IgD-negative memory B cell (primary cell): ENCODE data around the gene NLGN3. TPM values are rescaled to one million over a fixed set of nuclear protein-coding genes. Genes with fewer than 3 reads are reported as not detected.

ENCODE experiments used
- H3K27ac Mint-ChIP-seq, 3 donors: one replicate each; pipeline ENCODE4 v1.8.0; 2020 to 2022; ENCODE audit warnings: mild to moderate bottlenecking in 3 of 3, mixed read lengths in 3 of 3, moderate library complexity in 1 of 3
- H3K27me3 Mint-ChIP-seq: one replicate; pipeline ENCODE4 v1.8.0; 2021; ENCODE audit warnings: mixed read lengths
- H3K36me3 Mint-ChIP-seq: one replicate; pipeline ENCODE4 v1.8.0; 2020; ENCODE audit warnings: mild to moderate bottlenecking, mixed read lengths
- H3K4me1 Mint-ChIP-seq, 3 donors: one replicate each; pipeline ENCODE4 v1.8.0; 2020 to 2022; ENCODE audit warnings: mixed read lengths in 3 of 3, mild to moderate bottlenecking in 1 of 3
- H3K4me3 Mint-ChIP-seq, 4 donors: one replicate each; pipeline ENCODE4 v1.8.0; 2020 to 2022; ENCODE audit warnings: mild to moderate bottlenecking in 4 of 4, mixed read lengths in 4 of 4, moderate library complexity in 3 of 4
- H3K9me3 Mint-ChIP-seq, 3 donors: one replicate each; pipeline ENCODE4 v1.8.0; 2020 to 2021; ENCODE audit warnings: mixed read lengths in 3 of 3, mild to moderate bottlenecking in 1 of 3
- polyA plus RNA-seq: library from polyadenylated mRNA; unstranded; fragments of 300-500 nt; fragmentation: Illumina TruSeq; gene quantifications from one replicate; pipeline ENCODE4 v1.2.3, GENCODE V29; 2021

NLGN3 gene
- polyA plus RNA-seq, 1 donor from 2014 or later = 0.15 TPM

DNA sequence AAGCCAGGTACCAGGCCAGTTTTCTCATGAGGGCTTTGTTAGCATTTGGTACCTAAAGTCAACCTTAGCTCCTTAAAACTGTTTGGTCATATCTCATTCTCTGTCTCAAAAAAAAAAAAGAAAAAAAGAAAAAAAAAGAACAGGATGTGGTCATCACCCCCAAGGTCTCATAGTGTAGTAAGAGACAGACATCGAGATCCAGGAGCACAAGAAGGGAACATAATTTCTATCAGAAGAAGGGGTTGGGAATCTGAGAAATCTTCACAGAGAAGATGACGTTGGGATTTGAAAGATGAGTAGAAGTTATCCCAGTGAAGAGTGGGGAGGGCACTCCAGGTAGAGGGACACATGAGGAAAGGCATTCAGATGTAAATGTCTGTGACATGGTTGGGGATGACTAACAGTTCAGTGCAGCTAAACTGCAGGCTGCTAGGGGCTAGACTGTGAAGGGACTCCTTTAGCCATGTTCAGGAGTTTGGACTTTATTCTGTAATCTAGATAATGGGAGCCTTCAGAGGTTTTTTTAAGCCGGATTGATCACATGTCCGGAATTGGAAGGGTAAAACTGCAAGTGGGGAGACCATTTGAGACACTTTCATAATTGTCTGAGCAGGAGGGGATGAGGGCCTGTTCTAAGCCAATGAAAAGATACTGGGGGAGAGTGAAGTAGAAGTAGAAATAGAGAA, 51.5 kb downstream of the NLGN3 start:
- peaks cover 9 to 17% (median 14%) of the 10 kb centered on the region in 3 donors for H3K4me1 Mint-ChIP-seq
- H3K36me3 Mint-ChIP-seq = no peaks in the 10 kb centered on the region
- peak overlapping the region; percentile 74 to 89 (median 87) for H3K4me3 Mint-ChIP-seq
- H3K27ac Mint-ChIP-seq = peak overlapping the region; percentile 76 to 95 (median 80)
- H3K9me3 Mint-ChIP-seq = no peaks in the 10 kb centered on the region
- peaks cover 3% of the 10 kb centered on the region for H3K27me3 Mint-ChIP-seq

- Mint-ChIP-seq H3K27ac (peak overlapping the region; percentile 0 to 25 (median 11)), H3K36me3 (no peaks in the 10 kb centered on the region), H3K27me3 (peaks cover 4% of the 10 kb centered on the region), H3K4me3 (peak overlapping the region; percentile 86 to 96 (median 92)), H3K9me3 (no peaks in the 10 kb centered on the region), H3K4me1 (peaks cover 9 to 15% (median 14%) of the 10 kb centered on the region in 3 donors)
Observed at GRCh38 chrX:71198066-71198465, 53.4 kb downstream of the NLGN3 start.

DNA sequence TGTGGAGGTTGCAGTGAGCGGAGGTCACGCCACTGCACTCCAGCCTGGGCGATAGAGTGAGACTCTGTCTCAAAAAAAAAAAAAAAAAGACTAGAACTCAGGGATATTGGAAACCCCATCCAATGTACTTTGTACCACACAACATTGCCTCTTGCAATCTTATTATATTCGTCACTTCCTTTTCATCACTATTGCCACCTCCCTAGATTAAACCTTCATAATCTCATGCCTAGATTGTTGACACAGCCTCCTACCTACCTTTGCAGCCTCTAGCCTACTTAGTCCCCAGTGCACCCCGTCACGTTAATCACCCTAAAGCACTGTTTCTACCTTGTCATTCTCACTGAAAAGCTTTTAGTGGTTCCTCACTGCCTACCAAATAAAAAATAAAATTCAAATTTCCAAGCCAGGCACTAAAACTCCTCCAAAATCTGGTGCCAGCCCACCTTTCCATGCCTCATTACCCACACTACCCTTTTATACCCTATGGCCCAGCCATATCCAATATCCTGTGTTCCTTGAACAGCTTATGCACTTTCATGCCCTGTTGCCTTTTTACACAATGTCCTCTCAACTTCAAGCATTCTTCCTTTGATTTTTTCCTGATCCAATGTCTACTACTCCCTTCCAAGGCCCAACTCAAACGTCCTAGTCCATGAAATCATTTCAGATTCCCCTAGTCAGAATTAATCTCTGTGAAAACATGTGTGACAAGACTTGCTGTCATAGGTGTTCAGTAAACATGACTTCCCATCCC, 54.8 kb downstream of the NLGN3 start:
- no peaks in the 10 kb centered on the region for H3K36me3 Mint-ChIP-seq
- peak overlapping the region in 3 of 4 donors; percentile 6 to 48 (median 35) for H3K4me3 Mint-ChIP-seq
- H3K27ac Mint-ChIP-seq = no peak overlapping the region
- peaks cover 4% of the 10 kb centered on the region for H3K27me3 Mint-ChIP-seq
- peaks cover 9 to 14% (median 12%) of the 10 kb centered on the region in 3 donors for H3K4me1 Mint-ChIP-seq
- no peaks in the 10 kb centered on the region for H3K9me3 Mint-ChIP-seq

GRCh38 chrX:71210816-71211215, 66.2 kb downstream of the NLGN3 start:
- Mint-ChIP-seq H3K36me3 (no peaks in the 10 kb centered on the region), H3K27me3 (peaks cover 4% of the 10 kb centered on the region), H3K9me3 (peaks cover 0 to 1% (median 0%) of the 10 kb centered on the region in 3 donors), H3K27ac (no peak overlapping the region), H3K4me1 (no peaks in the 10 kb centered on the region), H3K4me3 (peak overlapping the region in 1 of 4 donors; percentile 17)

- H3K9me3 Mint-ChIP-seq = peaks cover 0 to 1% (median 0%) of the 10 kb centered on the region in 3 donors
- no peak overlapping the region for H3K4me3 Mint-ChIP-seq
- peaks cover 4% of the 10 kb centered on the region for H3K27me3 Mint-ChIP-seq
- no peak overlapping the region for H3K27ac Mint-ChIP-seq
- no peaks in the 10 kb centered on the region for H3K36me3 Mint-ChIP-seq
- no peaks in the 10 kb centered on the region for H3K4me1 Mint-ChIP-seq
Observed at GRCh38 chrX:71212536-71212935, 67.9 kb downstream of the NLGN3 start.

DNA sequence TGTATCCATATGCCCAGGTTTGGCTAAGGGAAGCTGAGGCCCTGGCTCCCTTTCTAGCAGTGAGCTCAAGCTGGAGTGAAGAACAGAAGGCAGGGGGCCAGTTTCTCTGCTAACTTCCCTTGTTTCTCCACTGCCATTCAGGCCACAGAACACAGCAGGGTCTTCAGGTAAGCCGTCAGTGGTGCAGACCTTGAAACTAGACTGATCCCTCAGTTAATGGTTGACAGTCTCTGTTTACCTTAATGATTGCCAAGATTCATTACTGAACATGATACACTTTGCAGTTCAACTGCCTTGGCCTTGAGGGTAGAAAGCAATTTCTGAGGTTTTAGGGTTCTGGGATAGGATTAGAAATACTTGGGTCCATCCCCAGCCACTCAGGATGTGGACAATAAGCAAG, 69.5 kb downstream of the NLGN3 start:
- Mint-ChIP-seq H3K4me1 (no peaks in the 10 kb centered on the region), H3K27ac (no peak overlapping the region), H3K27me3 (peaks cover 4% of the 10 kb centered on the region), H3K4me3 (no peak overlapping the region), H3K36me3 (no peaks in the 10 kb centered on the region), H3K9me3 (peaks cover 0 to 1% (median 0%) of the 10 kb centered on the region in 3 donors)

- Mint-ChIP-seq H3K27me3 (peaks cover 4% of the 10 kb centered on the region), H3K4me1 (no peaks in the 10 kb centered on the region), H3K4me3 (no peak overlapping the region), H3K27ac (no peak overlapping the region), H3K36me3 (no peaks in the 10 kb centered on the region), H3K9me3 (peaks cover 0 to 1% (median 0%) of the 10 kb centered on the region in 3 donors)
Observed at GRCh38 chrX:71214604-71215337, 70.1 kb downstream of the NLGN3 start.

DNA sequence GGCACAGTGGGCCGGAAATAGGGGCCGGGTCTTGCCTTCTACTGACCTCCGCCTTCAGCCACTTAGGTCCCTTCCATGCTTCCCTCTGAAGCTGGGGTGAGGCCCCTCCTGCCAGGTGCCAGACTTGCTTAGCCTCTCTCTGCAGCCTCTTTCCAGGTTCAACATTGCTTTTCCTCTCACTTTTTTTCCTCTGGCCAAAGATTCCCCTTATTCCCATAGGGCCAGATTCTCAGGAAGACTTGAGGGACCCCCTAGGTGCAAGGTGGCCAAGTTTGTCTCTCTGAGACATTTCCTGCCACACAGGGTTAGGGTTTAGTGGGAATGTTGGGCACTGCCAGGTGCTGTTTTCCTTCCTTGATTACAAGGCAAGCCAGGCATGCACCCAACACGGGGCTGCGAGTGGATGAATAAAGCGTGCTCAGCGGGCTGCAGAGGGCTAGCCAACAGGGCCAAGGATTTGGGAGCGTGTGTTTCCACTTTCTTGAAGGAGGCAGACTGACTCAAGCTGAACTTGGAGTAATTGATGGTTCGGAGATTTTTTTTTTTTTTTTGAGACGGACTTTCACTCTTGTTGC, 70.8 kb downstream of the NLGN3 start:
- H3K4me1 Mint-ChIP-seq = no peaks in the 10 kb centered on the region
- H3K36me3 Mint-ChIP-seq = no peaks in the 10 kb centered on the region
- H3K4me3 Mint-ChIP-seq = no peak overlapping the region
- no peak overlapping the region for H3K27ac Mint-ChIP-seq
- peaks cover 0 to under 1% (median 0%) of the 10 kb centered on the region in 3 donors for H3K9me3 Mint-ChIP-seq
- peaks cover 4% of the 10 kb centered on the region for H3K27me3 Mint-ChIP-seq

DNA sequence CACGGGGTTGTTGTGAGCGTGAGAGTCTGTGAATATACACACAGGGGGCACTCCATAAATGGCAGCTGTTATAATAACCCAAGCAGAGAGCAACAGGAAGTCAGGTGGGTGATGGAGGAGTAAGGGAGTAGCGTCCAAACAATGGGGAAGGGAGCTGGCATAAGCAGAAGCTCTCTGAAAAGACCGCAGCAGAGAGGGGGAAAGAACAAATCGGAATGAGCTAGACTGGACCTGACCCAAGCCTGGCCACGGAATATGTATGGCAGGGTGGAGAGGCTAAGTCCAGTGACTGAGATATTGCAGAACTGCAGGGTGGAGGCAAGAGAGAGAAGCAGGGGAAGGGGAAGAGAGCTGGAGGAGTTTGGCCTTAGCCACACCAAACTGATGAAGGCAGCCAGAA, 71.8 kb downstream of the NLGN3 start:
- H3K27ac Mint-ChIP-seq = no peak overlapping the region
- H3K27me3 Mint-ChIP-seq = peaks cover 4% of the 10 kb centered on the region
- no peaks in the 10 kb centered on the region for H3K4me1 Mint-ChIP-seq
- H3K4me3 Mint-ChIP-seq = no peak overlapping the region
- H3K9me3 Mint-ChIP-seq = no peaks in the 10 kb centered on the region
- no peaks in the 10 kb centered on the region for H3K36me3 Mint-ChIP-seq

GRCh38 chrX:71217298-71217697, 72.7 kb downstream of the NLGN3 start:
- Mint-ChIP-seq H3K4me1 (no peaks in the 10 kb centered on the region), H3K27me3 (peaks cover 4% of the 10 kb centered on the region), H3K36me3 (no peaks in the 10 kb centered on the region), H3K4me3 (no peak overlapping the region), H3K27ac (no peak overlapping the region), H3K9me3 (no peaks in the 10 kb centered on the region)

Other genes with a start within 250 kb of the NLGN3 start
- gene TEX11, start 236.1 kb upstream of the NLGN3 start, polyA plus RNA-seq = not detected
- gene SLC7A3, start 213.7 kb upstream of the NLGN3 start, polyA plus RNA-seq = not detected
- gene SNX12, start 76.5 kb upstream of the NLGN3 start, polyA plus RNA-seq = 2.3 TPM
- gene FOXO4, start 49.0 kb upstream of the NLGN3 start, polyA plus RNA-seq = 2.4 TPM
- gene CXorf65, start 38.1 kb upstream of the NLGN3 start, polyA plus RNA-seq = 1.5 TPM
- gene IL2RG, start 33.3 kb upstream of the NLGN3 start, polyA plus RNA-seq = 754 TPM
- gene MED12, start 26.2 kb upstream of the NLGN3 start, polyA plus RNA-seq = 13.1 TPM
- gene GJB1, start 78.4 kb downstream of the NLGN3 start, polyA plus RNA-seq = not detected
- 7.0 TPM for gene ZMYM3, start 109.3 kb downstream of the NLGN3 start, polyA plus RNA-seq
- gene NONO, start 138.8 kb downstream of the NLGN3 start, polyA plus RNA-seq = 140 TPM
- not detected for gene ITGB1BP2, start 156.9 kb downstream of the NLGN3 start, polyA plus RNA-seq
- gene TAF1, start 221.5 kb downstream of the NLGN3 start, polyA plus RNA-seq = 10.1 TPM